WI38 (cell line): ENCODE data around the gene PDLIM4.

Experiments
- H3K4me3 ChIP-seq: 2 replicates; pipeline ENCODE4 v1.5.1; 2011; ENCODE audit warnings: low read depth, mild to moderate bottlenecking, control low read depth, low read length
- TF ChIP-seq, protein P1 (sequence below): IDR thresholded peaks from 2 replicates; pipeline ENCODE4 v1.5.1; 2012; ENCODE audit warnings: low read depth, mild to moderate bottlenecking, control low read depth, low read length

The PDLIM4 gene

DNA sequence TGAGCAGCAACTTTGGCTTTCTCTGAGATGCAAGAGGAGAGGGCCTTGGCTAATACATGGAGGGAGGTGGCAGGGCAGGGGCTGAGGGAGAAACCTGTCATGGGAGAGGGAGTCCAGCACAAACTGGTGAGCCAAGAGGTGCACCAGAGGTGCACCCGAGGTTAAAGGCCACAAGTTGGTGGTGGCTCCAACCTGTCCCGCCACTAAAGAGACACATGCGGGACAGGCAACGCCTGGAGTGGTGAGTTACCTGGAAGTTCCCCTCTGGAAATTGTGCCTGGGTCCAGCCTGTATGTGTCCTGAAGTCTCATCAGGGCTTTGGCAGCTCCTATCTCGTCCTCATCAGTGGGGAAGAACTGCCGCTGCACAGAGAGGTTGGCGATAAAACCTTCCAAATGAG, 43.8 kb upstream of the PDLIM4 start:
- TF ChIP-seq, protein P1, sequence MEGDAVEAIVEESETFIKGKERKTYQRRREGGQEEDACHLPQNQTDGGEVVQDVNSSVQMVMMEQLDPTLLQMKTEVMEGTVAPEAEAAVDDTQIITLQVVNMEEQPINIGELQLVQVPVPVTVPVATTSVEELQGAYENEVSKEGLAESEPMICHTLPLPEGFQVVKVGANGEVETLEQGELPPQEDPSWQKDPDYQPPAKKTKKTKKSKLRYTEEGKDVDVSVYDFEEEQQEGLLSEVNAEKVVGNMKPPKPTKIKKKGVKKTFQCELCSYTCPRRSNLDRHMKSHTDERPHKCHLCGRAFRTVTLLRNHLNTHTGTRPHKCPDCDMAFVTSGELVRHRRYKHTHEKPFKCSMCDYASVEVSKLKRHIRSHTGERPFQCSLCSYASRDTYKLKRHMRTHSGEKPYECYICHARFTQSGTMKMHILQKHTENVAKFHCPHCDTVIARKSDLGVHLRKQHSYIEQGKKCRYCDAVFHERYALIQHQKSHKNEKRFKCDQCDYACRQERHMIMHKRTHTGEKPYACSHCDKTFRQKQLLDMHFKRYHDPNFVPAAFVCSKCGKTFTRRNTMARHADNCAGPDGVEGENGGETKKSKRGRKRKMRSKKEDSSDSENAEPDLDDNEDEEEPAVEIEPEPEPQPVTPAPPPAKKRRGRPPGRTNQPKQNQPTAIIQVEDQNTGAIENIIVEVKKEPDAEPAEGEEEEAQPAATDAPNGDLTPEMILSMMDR, result no peak
- no peak overlapping the region for H3K4me3 ChIP-seq

DNA sequence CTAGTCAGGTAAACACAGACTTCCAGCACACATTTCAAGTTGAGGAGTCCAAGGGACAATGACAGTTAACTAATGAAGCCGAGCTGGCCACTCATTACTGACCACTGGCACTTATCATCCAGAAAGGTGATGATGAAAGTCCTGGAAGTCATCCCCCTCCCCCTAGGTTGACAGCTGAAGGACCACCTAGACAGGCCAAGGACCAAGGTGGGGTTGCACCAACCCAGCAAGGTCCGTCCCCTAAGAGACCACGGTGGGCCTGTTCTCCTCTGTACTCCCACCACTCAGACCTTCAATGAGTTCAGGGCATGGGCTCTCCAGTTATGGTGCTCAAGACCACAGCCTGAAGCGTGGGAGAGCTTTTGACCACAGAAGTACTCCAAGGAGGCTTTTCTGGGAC, 43.0 kb upstream of the PDLIM4 start:
- TF ChIP-seq, protein P1, result no peak
- H3K4me3 ChIP-seq, result no peak overlapping the region

DNA sequence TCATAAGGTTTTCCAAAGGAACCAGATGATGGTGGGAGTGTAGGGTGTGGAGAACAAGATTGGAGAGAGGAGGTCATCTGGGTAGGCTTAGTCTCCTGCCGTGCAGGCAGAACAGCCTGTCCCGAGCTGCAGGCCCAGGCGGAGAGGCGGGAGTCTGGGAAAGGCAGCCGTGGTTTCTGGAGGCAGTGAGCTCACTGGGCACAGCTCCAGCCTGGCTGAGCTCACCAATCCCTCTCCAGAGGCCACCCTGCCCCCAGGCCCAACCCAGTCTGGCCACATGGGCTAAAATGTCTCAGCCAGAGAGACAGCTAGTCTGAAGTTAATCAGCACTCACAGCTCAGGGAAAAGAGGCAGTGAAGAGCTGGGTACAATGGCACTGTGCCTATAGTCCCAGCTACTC, 42.2 kb upstream of the PDLIM4 start:
- no peak overlapping the region for H3K4me3 ChIP-seq
- TF ChIP-seq, protein P1, result no peak

DNA sequence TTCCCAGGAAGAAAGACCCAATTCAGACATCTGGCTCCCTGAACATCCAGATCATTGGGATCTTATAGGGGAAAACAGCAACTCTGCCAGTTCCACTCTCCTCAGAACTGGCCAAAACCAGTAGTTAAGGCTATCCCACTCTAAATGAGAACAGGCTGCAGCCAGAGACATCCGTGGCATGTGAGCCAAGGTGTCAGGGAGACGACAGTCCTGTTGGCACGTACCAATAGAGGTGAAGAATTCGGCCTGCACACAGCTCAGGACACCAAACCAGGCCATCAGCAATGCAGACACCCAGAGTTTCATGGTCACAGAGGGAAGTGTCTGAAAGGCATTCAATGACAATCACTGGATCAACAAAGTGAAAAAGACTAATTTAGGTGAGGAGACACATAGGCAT, 39.2 kb upstream of the PDLIM4 start:
- TF ChIP-seq, protein P1, result no peak
- no peak overlapping the region for H3K4me3 ChIP-seq

DNA sequence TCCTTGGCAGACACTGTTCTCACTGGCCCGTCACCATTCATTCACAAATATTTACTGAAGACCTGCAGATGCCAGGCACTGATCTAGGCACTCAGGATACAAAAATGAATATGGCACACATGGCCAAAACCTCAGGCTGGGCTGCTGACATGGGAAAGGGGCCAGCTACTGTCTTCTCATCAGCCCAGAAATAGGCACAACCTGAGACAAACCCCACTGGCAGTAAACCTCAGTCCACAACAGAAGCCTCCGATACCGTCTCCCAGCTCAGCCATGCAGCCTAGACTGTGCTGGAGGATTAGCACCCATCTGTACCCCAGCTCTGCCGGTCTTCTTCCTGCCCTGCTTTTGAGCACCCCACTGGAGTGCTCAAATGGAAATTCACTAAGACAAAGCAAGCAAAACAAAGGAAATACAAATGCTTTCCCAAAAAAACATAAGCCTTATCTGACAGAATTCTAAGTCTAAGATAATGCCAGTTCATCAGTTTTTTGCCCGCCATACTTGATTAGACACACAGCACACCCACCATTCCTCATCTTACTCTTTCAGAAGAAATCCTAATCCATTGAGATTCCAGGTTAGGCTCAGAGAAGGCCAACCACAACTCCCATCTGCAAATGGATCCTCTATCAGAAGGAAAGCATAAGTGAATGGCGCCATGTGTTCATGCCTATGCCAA, 38.1 kb upstream of the PDLIM4 start:
- no peak overlapping the region for H3K4me3 ChIP-seq
- TF ChIP-seq, protein P1, result no peak

DNA sequence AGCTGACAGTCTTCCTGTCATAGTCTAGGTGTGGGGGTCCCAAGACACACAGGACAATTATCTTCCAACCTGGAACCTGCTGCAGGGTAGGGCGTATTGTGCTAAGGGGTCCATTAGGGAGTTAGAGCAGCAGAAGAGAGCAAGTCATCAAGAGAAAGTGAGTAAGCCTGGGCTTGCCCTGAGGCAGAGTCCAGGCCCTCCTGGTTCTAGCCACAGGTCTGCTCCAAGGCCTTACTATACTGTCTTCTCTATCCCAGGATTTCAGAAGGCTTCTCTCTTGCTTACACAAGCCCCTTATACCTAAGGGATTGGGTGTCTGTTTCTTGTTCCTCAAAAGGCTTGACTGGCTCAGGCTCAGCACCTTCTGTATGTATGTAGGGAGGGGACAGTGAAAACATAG, 37.5 kb upstream of the PDLIM4 start:
- TF ChIP-seq, protein P1, result no peak
- H3K4me3 ChIP-seq, result no peak overlapping the region

DNA sequence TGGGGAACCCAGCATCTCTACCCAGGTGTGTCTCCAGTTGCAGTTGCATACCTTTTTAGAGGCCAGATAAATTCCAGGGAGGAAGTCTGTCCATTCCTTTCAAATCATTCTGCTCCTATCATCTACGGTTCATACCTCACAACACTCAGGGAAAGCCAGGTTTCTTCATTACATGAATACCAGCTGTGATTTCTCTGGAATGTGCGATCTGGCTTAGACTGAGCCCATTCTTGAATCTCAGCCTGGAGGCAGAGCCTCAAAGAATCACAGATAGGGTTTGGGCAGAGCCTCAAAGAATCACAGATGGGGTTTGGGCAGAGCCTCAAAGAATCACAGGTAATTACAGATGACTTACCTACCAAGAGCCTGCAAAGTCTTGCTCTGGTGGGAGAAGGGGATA, 37.0 kb upstream of the PDLIM4 start:
- H3K4me3 ChIP-seq, result no peak overlapping the region
- TF ChIP-seq, protein P1, result no peak
